Ecto neural progenitor cell (in vitro differentiated cells): ENCODE data around the gene INSR.
A peak's percentile ranks its signal among the peaks of the same experiment; 100 is the strongest.

Source experiments
- DNase-seq: peaks from one replicate; pipeline ENCODE4 v3.0.0-alpha.2; 2018; ENCODE audit warnings: low spot score

INSR gene

DNA sequence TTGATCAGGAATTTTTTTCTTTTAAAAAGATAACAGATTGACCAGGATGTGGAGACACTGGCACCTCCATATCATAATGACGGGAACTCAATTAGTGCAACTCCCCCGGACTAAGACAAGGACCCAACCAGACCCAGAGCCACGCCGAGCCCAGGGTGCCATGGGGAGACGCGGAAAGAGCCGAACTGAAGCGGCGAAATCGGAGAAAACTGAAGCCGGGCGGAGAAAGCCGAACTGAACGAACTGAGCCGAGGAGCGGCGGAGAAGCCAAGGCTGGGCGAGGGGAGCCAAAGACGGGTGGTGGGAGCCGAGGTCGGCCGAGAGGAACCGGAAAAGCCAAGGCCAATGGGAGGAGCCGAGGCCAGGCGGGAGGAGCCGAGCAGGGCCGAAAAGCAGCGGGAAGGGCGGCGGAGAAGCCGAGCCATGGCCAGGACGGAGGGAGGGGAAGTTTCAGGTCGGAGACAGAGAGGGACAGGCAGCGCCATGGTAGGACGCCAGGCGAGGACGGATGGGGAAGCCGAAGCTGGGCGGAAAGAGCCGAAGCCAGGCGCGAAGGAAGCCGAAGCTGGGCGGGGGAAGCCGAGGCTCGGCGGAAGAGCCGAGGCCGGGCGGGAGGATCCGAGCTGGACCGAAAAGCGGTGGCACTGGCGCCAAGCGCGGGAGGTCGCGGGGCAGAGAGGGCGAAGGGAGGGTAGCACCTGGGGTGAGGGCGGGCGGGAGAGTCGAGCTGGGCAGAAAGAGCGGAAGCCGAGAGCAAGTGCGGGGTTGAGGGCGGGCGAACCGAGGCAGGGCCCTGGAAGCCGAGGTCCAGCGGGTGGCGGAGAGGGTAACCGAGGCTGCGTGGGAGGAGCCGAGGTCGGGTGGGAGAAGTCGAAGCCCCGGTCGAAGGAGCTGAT lies 195.3 kb downstream of the INSR start:
- DNase-seq, result peak; percentile 95

DNA sequence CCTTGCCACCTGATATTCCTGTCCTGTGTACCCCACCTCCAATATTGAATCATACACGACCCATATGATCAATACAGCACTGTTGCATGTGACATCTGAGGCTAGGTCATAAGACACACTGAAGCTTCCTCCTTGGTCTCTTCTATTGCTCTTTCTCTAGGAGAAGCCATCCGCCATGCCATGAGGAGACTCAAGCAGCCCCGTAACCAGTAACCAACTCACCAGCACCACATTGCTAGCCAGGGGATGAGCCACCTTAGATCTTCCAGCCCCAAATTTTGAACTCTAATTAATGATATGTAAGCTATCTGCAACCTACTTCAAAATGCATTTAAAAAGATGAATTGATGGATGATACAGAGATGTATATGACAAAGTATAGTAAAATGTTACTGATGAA lies 196.1 kb downstream of the INSR start:
- DNase-seq, result no peak

DNA sequence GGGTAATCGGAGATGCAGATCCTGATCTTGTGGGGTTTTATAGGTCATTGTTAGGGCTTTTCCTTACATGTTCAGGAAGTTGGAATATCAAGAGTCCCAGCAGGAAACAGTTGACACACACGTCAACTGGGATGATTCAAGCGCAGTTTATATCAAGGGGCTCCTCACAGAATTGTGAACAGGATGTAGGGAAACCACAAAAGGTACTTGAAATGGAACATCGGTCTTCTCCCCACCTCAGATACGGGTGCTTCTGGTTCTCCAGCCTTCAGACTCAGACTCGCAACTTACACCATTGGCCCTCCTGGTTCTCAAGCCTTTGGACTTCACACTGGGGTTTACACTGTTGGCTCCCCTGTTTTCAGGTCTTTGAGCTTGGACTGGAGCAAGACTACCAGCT lies 205.2 kb downstream of the INSR start:
- DNase-seq, result no peak

DNA sequence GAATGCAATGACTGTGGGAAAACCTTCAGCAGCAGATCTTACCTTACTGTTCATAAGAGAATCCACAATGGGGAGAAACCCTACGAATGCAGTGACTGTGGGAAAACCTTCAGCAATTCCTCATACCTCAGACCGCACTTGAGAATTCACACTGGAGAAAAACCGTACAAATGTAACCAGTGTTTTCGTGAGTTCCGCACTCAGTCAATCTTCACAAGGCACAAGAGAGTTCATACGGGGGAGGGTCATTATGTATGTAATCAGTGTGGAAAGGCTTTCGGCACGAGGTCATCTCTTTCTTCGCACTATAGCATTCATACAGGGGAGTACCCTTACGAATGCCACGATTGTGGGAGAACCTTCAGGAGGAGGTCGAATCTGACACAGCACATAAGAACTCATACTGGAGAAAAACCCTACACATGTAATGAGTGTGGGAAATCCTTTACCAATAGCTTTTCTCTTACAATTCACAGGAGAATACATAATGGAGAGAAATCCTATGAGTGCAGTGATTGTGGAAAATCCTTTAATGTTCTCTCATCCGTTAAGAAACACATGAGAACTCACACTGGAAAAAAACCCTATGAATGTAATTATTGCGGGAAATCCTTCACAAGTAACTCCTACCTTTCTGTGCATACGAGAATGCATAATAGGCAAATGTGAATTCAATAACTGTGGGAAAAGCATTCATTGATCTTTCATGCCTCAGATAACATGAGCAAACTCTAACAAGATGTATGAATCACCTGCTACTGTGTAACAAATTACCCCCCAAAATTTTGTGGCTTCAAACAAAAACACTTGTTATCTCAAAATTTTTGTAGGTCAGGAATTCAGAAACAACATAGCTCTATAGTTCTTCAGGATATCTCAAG lies 210.9 kb downstream of the INSR start:
- no peak for DNase-seq

DNA sequence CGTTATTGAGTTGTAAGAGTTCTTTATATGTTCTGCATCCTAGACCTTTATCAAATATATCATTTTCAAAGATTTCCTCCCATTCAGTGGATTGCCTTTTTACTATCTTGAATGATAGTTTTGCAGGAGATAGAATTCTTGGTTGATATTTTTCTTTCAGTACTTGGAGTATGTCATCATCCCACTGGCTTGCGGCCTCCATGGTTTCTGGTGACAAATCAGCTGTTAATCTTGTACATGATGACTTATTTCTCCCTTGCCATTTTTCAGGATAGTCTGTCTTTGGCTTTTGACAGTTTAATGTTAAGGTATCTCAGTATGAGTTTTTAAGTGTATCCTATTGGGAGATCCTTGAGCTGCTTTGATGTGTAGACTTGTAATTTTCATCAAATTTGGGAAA lies 216.2 kb downstream of the INSR start:
- DNase-seq, result no peak

DNA sequence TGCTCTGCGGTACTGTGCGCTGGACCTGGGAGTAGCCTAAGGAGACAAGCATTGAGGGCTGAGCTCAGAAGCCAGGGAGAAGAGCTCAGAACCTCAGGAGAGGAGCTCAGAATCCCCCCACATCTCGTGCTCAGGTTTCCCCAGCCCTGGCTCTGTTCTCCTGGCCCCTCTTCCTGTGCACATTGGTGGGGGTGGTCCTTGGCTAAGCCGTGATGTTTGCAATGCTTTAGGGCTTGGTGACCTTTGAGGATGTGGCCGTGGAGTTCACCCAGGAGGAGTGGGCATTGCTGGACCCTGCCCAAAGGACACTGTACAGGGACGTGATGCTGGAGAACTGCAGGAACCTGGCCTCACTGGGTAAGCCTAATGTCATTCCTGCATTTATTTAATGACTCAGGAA lies 218.1 kb downstream of the INSR start:
- no peak for DNase-seq

DNA sequence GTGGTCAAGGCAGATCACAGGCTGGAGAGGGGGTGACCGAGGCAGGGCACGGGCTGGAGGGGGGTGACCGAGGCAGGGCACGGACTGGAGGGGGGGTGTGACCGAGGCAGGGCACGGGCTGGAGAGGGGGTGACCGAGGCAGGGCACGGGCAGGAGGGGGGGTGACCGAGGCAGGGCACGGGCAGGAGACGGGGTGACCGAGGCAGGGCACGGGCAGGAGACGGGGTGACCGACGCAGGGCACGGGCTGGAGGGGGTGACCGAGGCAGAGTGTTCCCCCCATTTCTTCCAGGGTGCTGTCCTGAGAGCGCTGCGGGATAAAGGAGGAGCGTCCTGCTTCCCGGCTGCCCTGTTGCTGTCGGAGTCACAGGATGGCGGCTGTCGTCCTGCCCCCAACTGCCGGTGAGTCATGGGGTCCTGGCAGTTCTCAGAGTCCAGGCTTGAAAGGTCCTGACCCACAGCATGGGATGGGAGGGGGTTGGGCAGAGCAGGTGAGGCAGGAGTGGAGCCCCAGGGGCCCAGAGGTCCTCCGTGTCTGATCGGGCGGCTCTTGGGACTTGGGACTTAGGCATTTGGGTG lies 219.4 kb downstream of the INSR start:
- no peak for DNase-seq

DNA sequence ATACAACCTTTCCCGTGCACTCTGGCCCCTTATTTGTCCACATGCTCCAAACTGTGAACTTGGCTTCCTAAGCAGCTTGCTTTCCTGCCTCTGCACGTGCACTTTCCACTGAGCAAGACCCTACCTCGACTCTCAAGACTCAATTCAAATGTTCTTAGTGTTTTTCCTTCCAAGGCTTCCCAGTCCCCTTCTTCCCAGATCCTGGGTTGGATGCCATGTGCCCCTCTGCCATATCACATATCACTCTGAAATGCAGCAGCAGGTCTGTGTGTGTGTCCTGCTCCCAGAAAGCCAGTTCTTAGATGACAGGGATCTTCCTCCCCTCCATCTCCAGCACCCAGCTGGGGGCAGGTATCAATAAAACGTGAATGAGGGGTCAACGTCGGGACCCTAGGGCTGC lies 221.7 kb downstream of the INSR start:
- DNase-seq, result peak; percentile 15

DNA sequence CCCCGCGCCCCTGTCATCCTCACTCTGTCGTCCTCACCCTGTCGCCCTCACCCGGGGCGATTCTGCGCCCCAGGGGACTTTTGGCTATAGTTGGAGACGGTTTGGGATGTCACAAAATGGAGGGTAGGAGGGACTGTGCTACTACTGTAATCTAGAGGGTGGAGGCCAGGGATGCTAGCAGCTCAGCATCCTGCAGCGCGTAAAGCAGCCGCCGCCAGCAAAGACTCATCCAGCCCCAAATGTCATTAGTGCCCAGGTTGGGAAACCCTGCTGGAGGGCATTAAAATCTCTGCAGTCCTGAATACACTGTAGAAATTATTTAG lies 224.3 kb downstream of the INSR start:
- no peak for DNase-seq

DNA sequence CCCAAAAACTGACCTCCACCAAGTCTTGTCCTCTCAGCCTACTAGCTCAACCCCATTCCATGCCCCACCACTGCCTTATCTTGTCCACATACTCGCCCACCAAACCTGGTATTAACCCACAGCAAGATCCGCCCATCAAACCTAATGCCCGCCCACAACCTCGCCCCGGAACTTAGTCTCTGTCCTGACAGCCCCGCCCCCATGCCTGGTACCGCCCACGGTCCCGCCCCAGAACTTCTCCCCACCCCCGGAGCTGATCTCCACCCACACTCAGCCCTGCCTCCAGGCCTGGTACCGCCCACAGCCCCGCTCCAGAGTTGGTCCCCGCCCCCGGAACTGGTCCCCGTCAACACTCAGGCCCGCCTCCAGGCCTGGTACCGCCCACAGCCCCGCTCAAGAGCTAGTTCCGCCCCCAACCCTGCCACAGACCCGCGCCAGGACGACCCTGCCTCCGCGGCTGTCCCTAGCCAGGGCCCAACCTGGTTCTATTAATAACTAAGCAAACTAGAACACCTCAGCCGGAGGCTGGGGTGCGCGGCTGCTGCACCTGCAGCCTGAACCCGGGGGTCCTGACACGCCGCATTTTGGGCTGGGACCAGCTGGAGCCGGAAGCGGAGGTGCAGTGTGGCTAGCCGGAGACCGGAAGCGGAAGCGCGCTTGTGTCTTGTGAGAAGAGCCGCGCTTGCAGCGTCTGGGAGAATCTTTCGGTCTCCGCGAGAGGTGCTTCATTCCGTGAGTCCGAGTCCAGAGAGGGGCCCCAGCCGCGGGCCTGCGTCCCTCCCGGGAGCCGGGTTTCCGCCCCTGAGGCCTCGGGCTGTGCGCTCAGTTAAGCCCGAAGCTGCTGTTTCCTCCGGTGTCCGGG lies 224.9 kb downstream of the INSR start, which contains the start of gene ZNF557:
TSS of gene ZNF557 (plus strand) at position 662 of the 862 bp plus-strand sequence. CDS start 5,372 bp downstream, outside the sequence.
- DNase-seq, result peak; percentile 97

DNA sequence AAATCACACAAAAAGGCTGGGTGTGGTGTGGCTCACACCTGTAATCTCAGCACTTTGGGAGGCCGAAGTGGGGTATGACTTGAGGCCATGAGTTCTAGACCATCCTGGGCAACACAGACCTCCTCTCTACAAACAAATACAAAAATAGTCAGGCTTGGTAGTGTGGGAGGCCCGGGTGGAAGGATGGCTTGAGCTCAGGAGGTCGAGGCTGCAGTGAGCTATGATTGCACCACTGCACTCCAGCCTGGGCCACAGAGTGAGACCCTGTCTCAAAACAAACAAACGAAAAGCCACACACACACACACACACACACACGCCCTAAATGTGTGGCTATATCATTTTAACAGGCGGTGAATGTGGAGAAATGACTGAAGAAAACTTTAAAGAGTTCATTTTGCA lies 225.6 kb downstream of the INSR start:
- peak; percentile 19 for DNase-seq

DNA sequence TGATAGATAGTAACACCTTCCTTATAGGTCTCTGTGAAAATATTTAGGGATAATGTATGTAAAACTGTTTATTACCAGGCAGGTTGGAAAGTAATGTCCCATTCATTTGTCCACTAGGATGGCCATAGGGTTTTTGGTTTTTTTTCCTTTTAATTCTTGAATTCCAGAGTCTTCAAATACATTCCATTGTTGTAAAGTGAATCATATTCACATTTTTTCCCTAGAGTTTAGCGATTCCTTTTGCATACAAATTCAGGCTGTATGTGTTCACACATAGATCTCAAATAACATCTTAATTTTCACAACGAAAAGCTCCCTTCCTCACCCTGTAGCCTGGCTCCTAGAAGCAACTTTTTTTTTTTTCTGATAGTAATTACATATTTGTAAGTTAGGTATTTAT lies 226.5 kb downstream of the INSR start:
- DNase-seq, result no peak

DNA sequence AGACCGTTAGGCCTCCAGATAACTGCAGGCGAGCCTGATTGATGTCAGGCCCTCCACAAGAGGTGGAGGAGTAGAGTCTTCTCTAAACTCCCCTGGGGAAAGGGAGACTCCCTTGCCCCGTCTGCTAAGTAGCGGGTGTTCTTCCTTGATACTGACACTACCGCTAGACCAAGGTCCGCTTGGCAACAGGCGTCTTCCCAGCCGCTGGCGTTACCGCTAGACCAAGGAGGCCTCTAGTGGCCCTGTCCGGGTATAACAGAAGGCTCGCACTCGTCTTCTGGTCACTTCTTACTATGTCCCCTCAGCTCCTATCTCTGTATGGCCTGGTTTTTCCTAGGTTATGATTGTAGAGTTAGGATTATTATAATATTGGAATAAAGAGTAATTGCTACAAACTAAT lies 227.1 kb downstream of the INSR start:
- DNase-seq, result peak; percentile 46

DNA sequence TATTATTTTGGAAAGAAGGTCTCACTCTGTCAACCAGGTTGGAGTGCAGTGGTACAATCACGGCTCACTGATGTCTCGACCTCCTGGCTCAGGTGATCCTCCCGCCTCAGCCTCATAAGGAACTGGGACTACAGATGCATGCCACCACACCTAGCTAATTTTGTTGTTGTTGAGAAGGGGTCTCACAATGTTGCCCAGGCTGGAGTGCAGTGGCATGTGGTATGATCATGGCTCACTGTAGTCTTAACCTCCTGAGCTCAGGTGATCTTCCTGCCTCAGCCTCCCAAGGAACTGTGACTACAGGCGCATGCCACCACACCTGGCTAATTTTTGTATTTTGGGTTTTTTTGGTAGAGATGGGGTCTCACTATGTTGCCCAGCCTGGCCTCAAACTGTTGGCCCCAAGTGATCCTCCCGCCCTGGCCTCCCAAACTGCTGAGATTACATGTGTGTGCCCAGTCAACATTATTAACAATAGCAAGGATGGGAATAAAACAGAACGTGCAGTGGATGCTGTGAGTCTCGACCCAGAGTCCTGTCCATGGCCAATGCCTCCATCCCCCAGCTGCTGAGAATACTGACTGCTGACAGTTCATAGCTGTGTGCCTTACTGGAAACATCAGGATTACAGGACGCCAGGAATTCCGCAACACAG lies 230.3 kb downstream of the INSR start:
- no peak for DNase-seq

DNA sequence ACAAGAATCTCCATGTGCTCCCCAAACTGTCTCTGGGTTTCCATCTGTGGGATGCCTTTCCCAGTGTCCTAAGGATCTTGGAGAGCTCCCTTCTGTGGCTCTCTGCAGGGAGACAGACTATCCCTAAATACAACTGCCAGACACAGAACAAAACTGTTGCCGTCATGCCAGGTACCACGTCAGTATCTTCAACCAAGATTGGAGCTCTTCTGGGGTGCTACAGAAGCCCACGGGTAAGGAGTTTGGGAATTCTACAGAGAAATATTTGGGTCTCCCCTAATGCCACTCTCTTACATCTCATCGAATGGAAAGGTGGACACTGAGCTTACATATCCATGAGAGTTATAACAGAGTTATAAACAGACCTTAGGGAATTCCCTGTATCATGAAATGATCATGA lies 230.9 kb downstream of the INSR start:
- DNase-seq, result no peak
